H1 (cell line): Measurements from ENCODE around the gene S100PBP. TPM values are rescaled to one million over a fixed set of nuclear protein-coding genes. Genes with fewer than 3 reads are reported as not detected.

ENCODE experiments used
- CTCF ChIA-PET: fragments of 300-600 bp; sonication (Branson Sonifier 250); formaldehyde crosslinking; loops from one replicate; lab custom pipeline; 2021; ENCODE audit not compliant: partially characterized antibody; lab: Charles Lee
- POLR2A ChIA-PET: fragments of 300-600 bp; sonication (Branson Sonifier 250); formaldehyde crosslinking; loops from one replicate; lab custom pipeline; 2021; ENCODE audit warnings: inconsistent platforms; ENCODE audit not compliant: partially characterized antibody; lab: Charles Lee
- DNase-seq, 2 experiments: peaks; one replicate each; pipeline versions ENCODE4 v3.0.0 to v3.0.0-alpha.2; 2010 to 2022; ENCODE audit warnings: low spot score in 2 of 2, low read depth in 1 of 2, mixed read lengths in 1 of 2
- FAIRE-seq: peaks from 2 replicates; lab custom pipeline; 2011; peaks lifted over from hg19 to GRCh38; lab: Jason Lieb, UNC
- H2AFZ ChIP-seq: 2 replicates; pipeline ENCODE4 v1.8.1; 2012; ENCODE audit warnings: low read length, inconsistent platforms
- H2AK5ac ChIP-seq: 2 replicates; pipeline ENCODE4 v1.6.1; 2013; ENCODE audit warnings: low read depth, low read length
- H2BK120ac ChIP-seq: replicated peaks from 2 replicates; pipeline ENCODE3; 2013; ENCODE audit warnings: low read depth, low read length, inconsistent platforms
- H2BK12ac ChIP-seq: 2 replicates; pipeline ENCODE4 v1.6.1; 2013; ENCODE audit warnings: low read depth, low read length
- H2BK15ac ChIP-seq: 2 replicates; pipeline ENCODE4 v1.6.1; 2013; ENCODE audit warnings: low read length
- H2BK20ac ChIP-seq: 2 replicates; pipeline ENCODE4 v1.6.1; 2013; ENCODE audit warnings: low read length
- H2BK5ac ChIP-seq: 2 replicates; pipeline ENCODE4 v1.6.1; 2013; ENCODE audit warnings: low read depth, low read length
- H3K14ac ChIP-seq: 2 replicates; pipeline ENCODE4 v1.6.1; 2013; ENCODE audit warnings: inconsistent platforms; ENCODE audit not compliant: insufficient read length
- H3K18ac ChIP-seq: 2 replicates; pipeline ENCODE4 v1.6.1; 2013; ENCODE audit warnings: low read length; ENCODE audit errors: extremely low read depth
- H3K23ac ChIP-seq: 2 replicates; pipeline ENCODE4 v1.6.1; 2013; ENCODE audit warnings: inconsistent platforms; ENCODE audit not compliant: insufficient read length
- H3K23me2 ChIP-seq: 2 replicates; pipeline ENCODE4 v1.6.1; 2013; ENCODE audit warnings: low read depth, low read length
- H3K27ac ChIP-seq: 2 replicates; pipeline ENCODE4 v1.6.1; 2011; ENCODE audit warnings: low read depth, low read length, inconsistent platforms
- H3K27me3 ChIP-seq, 4 experiments: replicated peaks in 1 of 4; 1 replicate in 1 of 4; 2 replicates in 3 of 4; pipeline versions ENCODE4 v1.6.1 to v1.8.1; 2011 to 2013; ENCODE audit warnings: low read length in 3 of 4, mild to moderate bottlenecking in 3 of 4, inconsistent platforms in 2 of 4, mixed read lengths in 2 of 4, moderate library complexity in 1 of 4; ENCODE audit not compliant: control insufficient read depth in 3 of 4, insufficient read depth in 3 of 4; ENCODE audit errors: extremely low read depth in 1 of 4
- H3K36me3 ChIP-seq, 4 experiments: 2 replicates each; pipeline versions ENCODE4 v1.6.1 to v1.8.1; 2011 to 2013; ENCODE audit warnings: mild to moderate bottlenecking in 4 of 4, low read length in 3 of 4, moderate library complexity in 2 of 4, control low read depth in 1 of 4, inconsistent platforms in 1 of 4; ENCODE audit not compliant: insufficient read depth in 4 of 4, control insufficient read depth in 2 of 4
- H3K4ac ChIP-seq: replicated peaks from 2 replicates; pipeline ENCODE3; 2013; ENCODE audit warnings: low read length, low read depth, mixed read lengths, inconsistent platforms; ENCODE audit not compliant: insufficient read length
- H3K4me1 ChIP-seq, 4 experiments: replicated peaks in 1 of 4; 1 replicate in 1 of 4; 2 replicates in 3 of 4; pipeline versions ENCODE4 v1.6.1 to v1.8.1; 2011 to 2013; ENCODE audit warnings: low read length in 3 of 4, inconsistent platforms in 2 of 4, mixed read lengths in 1 of 4; ENCODE audit not compliant: insufficient read depth in 4 of 4, control insufficient read depth in 3 of 4
- H3K4me2 ChIP-seq, 2 experiments: 2 replicates each; pipeline versions ENCODE4 v1.6.1 to v1.8.1; 2011 to 2013; ENCODE audit warnings: low read depth in 2 of 2, low read length in 2 of 2, control low read depth in 1 of 2, inconsistent platforms in 1 of 2, mild to moderate bottlenecking in 1 of 2; ENCODE audit not compliant: insufficient read depth in 1 of 2
- H3K4me3 ChIP-seq, 4 experiments: fragments of 200-600, 300-600 bp in 1 of 4; sonication (generic), shearing (Covaris generic), sonication (Bioruptor Twin) in 1 of 4; 2 replicates each; pipeline versions ENCODE4 v1.5.1 to v1.8.1; 2011 to 2016; ENCODE audit warnings: low read length in 4 of 4, low read depth in 3 of 4, control low read depth in 2 of 4, inconsistent platforms in 2 of 4, mild to moderate bottlenecking in 2 of 4, mixed read lengths in 1 of 4, moderate library complexity in 1 of 4; ENCODE audit not compliant: insufficient read depth in 2 of 4; ENCODE audit errors: extremely low read depth in 1 of 4
- H3K56ac ChIP-seq: replicated peaks from 2 replicates; pipeline ENCODE3; 2013; ENCODE audit warnings: low read depth, mild to moderate bottlenecking, mixed read lengths, low read length, inconsistent platforms; ENCODE audit not compliant: insufficient read length
- H3K79me1 ChIP-seq: 2 replicates; pipeline ENCODE4 v1.6.1; 2013; ENCODE audit warnings: low read depth, low read length, control low read depth
- H3K79me2 ChIP-seq, 2 experiments: 2 replicates each; pipeline versions ENCODE4 v1.6.1 to v1.8.1; 2012 to 2013; ENCODE audit warnings: low read length in 2 of 2, mild to moderate bottlenecking in 2 of 2, inconsistent platforms in 1 of 2; ENCODE audit not compliant: insufficient read depth in 2 of 2, control insufficient read depth in 1 of 2
- H3K9ac ChIP-seq, 4 experiments: replicated peaks in 1 of 4; 1 replicate in 1 of 4; 2 replicates in 3 of 4; pipeline versions ENCODE4 v1.6.1 to v1.8.1; 2011 to 2013; ENCODE audit warnings: low read depth in 3 of 4, low read length in 3 of 4, control low read depth in 2 of 4, mild to moderate bottlenecking in 2 of 4, moderate library complexity in 2 of 4, inconsistent platforms in 1 of 4; ENCODE audit errors: extremely low read depth in 1 of 4
- H3K9me3 ChIP-seq, 2 experiments: 2 replicates each; pipeline versions ENCODE4 v1.6.1 to v1.8.1; 2012 to 2013; ENCODE audit warnings: mild to moderate bottlenecking in 2 of 2, moderate library complexity in 2 of 2, control low read depth in 1 of 2, inconsistent platforms in 1 of 2, low read depth in 1 of 2, low read length in 1 of 2, mixed read lengths in 1 of 2; ENCODE audit not compliant: insufficient read depth in 2 of 2
- H4K20me1 ChIP-seq, 2 experiments: replicated peaks in 1 of 2; 2 replicates each; pipeline versions ENCODE3 to v1.8.1; 2011 to 2013; ENCODE audit warnings: inconsistent platforms in 2 of 2, low read length in 2 of 2, mild to moderate bottlenecking in 1 of 2; ENCODE audit not compliant: insufficient read depth in 2 of 2, control insufficient read depth in 1 of 2
- H4K5ac ChIP-seq: 2 replicates; pipeline ENCODE4 v1.6.1; 2013; ENCODE audit warnings: low read length, low read depth, mixed read lengths, inconsistent platforms; ENCODE audit not compliant: insufficient read length
- H4K8ac ChIP-seq: 2 replicates; pipeline ENCODE4 v1.8.0; 2013; ENCODE audit warnings: mild to moderate bottlenecking, moderate library complexity, low read length, inconsistent platforms; ENCODE audit not compliant: insufficient read depth; ENCODE audit errors: extremely low read depth
- H4K91ac ChIP-seq: replicated peaks from 2 replicates; pipeline ENCODE3; 2013; ENCODE audit warnings: low read length, mixed read lengths, inconsistent platforms; ENCODE audit not compliant: insufficient read length
- CBX5 ChIP-seq: fragments of 300-800, 300-1000 bp; sonication (generic); IDR thresholded peaks from 2 replicates; pipeline ENCODE4 v1.7.1; 2016; ENCODE audit warnings: antibody characterized with exemption, low read length, low read depth
- CREB1 ChIP-seq: IDR thresholded peaks from 2 replicates; pipeline ENCODE4 v1.6.1; 2012; ENCODE audit warnings: inconsistent platforms
- CTBP2 ChIP-seq: IDR thresholded peaks from 2 replicates; pipeline ENCODE4 v1.7.0; 2011; ENCODE audit warnings: borderline replicate concordance, mild to moderate bottlenecking, moderate library complexity, mixed read lengths, low read length; ENCODE audit not compliant: insufficient read depth, insufficient read length
- HDAC2 ChIP-seq, 2 experiments: fragments of 300-600 bp in 1 of 2; sonication (generic) in 1 of 2; IDR thresholded peaks; 2 replicates each; pipeline ENCODE4 v1.6.1; 2011 to 2012; ENCODE audit warnings: low read depth in 2 of 2, low read length in 2 of 2, mild to moderate bottlenecking in 2 of 2, moderate library complexity in 2 of 2, borderline replicate concordance in 1 of 2, inconsistent platforms in 1 of 2
- KDM4A ChIP-seq: IDR thresholded peaks from one replicate; pipeline ENCODE4 v1.7.1; 2012; ENCODE audit warnings: low read depth, mild to moderate bottlenecking, moderate library complexity, low read length, inconsistent platforms; ENCODE audit not compliant: severe bottlenecking
- RBBP5 ChIP-seq: IDR thresholded peaks from 2 replicates; pipeline ENCODE4 v1.7.1; 2012; ENCODE audit warnings: low read depth, mild to moderate bottlenecking, inconsistent platforms, low read length, moderate library complexity, borderline replicate concordance
- SIX5 ChIP-seq: IDR thresholded peaks from 2 replicates; pipeline ENCODE4 v1.6.1; 2011; ENCODE audit warnings: mild to moderate bottlenecking, low read depth, low read length
- SUZ12 ChIP-seq: fragments of 200-600 bp; sonication (generic); IDR thresholded peaks from 2 replicates; pipeline ENCODE4 v1.6.1; 2012; ENCODE audit warnings: mild to moderate bottlenecking, inconsistent platforms, low read length, moderate library complexity, mixed read lengths
- TAF7 ChIP-seq: optimal IDR thresholded peaks from 2 replicates; pipeline ENCODE3; 2011; ENCODE audit warnings: low read depth, mild to moderate bottlenecking, inconsistent platforms, low read length, moderate library complexity, borderline replicate concordance
- TBP ChIP-seq: IDR thresholded peaks from 2 replicates; pipeline ENCODE4 v1.6.1; 2011; ENCODE audit warnings: low read depth, low read length, improper control_type of control experiment
- YY1 ChIP-seq: IDR thresholded peaks from 2 replicates; pipeline ENCODE4 v1.6.1; 2011; ENCODE audit warnings: low read depth, mild to moderate bottlenecking, low read length
- WGBS, 2 experiments: shearing (Covaris generic) in 1 of 2; methylation state at CpG; one replicate each; pipeline versions ENCODE4 v1.1.6 to v1.1.7; 2013 to 2015; ENCODE audit warnings: low lambda C conversion rate in 2 of 2, mixed read lengths in 2 of 2, inconsistent platforms in 1 of 2, low coverage in 1 of 2, missing lambda C conversion rate in 1 of 2; ENCODE audit not compliant: insufficient replicate concordance in 2 of 2, insufficient coverage in 1 of 2, insufficient read length in 1 of 2; ENCODE audit errors: extremely low coverage in 1 of 2, missing lambda C conversion rate in 1 of 2; 5-methylcytosine and 5-hydroxymethylcytosine counted together
- polyA plus RNA-seq, 7 experiments: library from polyadenylated mRNA; depleted of rRNA in 3 of 7; stranded (reverse) in 5 of 7; unstranded in 2 of 7; fragments of >200 nt in 5 of 7; fragments of 200-250 nt in 2 of 7; gene quantifications; 1 replicate in 5 of 7; 2 replicates in 1 of 7; 4 replicates in 1 of 7; pipeline versions ENCODE4 v1.2.1 to v1.2.3, GENCODE V29; 2011 to 2013; ENCODE audit warnings: missing spikeins in 2 of 7, mixed read lengths in 2 of 7
- total RNA-seq: library from RNA; stranded (reverse); fragmentation: NEBNext Ultra II Directional; extraction: Animal tissue kit (Norgen Biotek cat#: 25700); gene quantifications from 2 replicates; pipeline ENCODE4 v1.2.1, GENCODE V29; 2021

The S100PBP gene
- total and polyA plus RNA-seq, 2 of the 8 experiments (the other 6 are each of a cell fraction or from before 2014, with no cell fraction given) = 43.8 to 68.3 TPM

GRCh38 chr1:32858136-32858535 is 40.7 kb downstream of the S100PBP start:
- Histone ChIP-seq H2AFZ (no peak overlapping the region), H2BK5ac (no peak overlapping the region), H3K14ac (no peak overlapping the region), H3K27me3 (no peaks in the 10 kb centered on the region), H3K27ac (no peak overlapping the region), H3K56ac (no peak overlapping the region), H3K23me2 (no peaks in the 10 kb centered on the region), H2BK20ac (no peak overlapping the region), H2BK120ac (no peak overlapping the region), H3K9ac (no peak overlapping the region), H3K79me2 (no peaks in the 10 kb centered on the region), H4K8ac (no peak overlapping the region), H4K5ac (no peak overlapping the region), H4K91ac (no peak overlapping the region), H3K4me3 (no peak overlapping the region), H3K4me2 (no peak overlapping the region), H2AK5ac (no peak overlapping the region), H2BK15ac (no peak overlapping the region), H3K4me1 (no peaks in the 10 kb centered on the region), H2BK12ac (no peak overlapping the region), H4K20me1 (peaks cover 0 to 2% of the 10 kb centered on the region in 2 experiments), H3K4ac (no peak overlapping the region), H3K23ac (no peak overlapping the region), H3K18ac (no peak overlapping the region), H3K36me3 (peaks cover 8 to 46% (median 17%) of the 10 kb centered on the region in 4 experiments; a peak in 6 of 8 replicates), H3K79me1 (no peaks in the 10 kb centered on the region), H3K9me3 (no peaks in the 10 kb centered on the region)
- CTCF ChIA-PET = interaction anchor here (1.8 to 3.6 kb wide), 4 partner anchors 12 to 35 kb away, joined by 4 to 11 read pairs (median 5); no protein-coding TSS in a partner anchor
- POLR2A ChIA-PET = no interaction called here
- FAIRE-seq (no peak), DNase-seq (no peak)
- 90% methylated on average over 2 of the region's 2 CpGs; no CpG with 5 or more reads in 1 of the 2 experiments for WGBS, 2 experiments
- TF ChIP-seq SIX5 (no peak), HDAC2 (IDR thresholded peaks at IDR 0.05; ENCODE audit: borderline replicate concordance in 1 of 2, low read depth in 2 of 2, low read length in 2 of 2) (no peak), KDM4A (no peak), CREB1 (no peak), RBBP5 (no peak), TBP (no peak), CTBP2 (no peak), CBX5 (no peak), YY1 (no peak), SUZ12 (no peak), TAF7 (no peak)
